Natural killer cell treated with Interleukin-12 subunit alpha and Interleukin-12 subunit beta and Interleukin-15 and Interleukin-18, amount 100 ng/mL, for 72 hours (primary cell): ENCODE results near the gene BAG5. TPM values are rescaled to one million over a fixed set of nuclear protein-coding genes. Genes with fewer than 3 reads are reported as not detected.

Experiments used
- ATAC-seq, 2 donors: fragments of 150-1000 bp; cut with Tn5 transposase in 1 of 2; sonication (Bioruptor Pico), chemical (Tn5 transposase) in 1 of 2; 2 replicates each; pipeline ENCODE4 v1.10.0; 2021
- DNase-seq: peaks from one replicate; pipeline ENCODE4 v3.0.0; 2022; ENCODE audit warnings: low spot score
- H3K27ac Mint-ChIP-seq, 2 donors: 1 replicate in 1 of 2; 2 replicates in 1 of 2; pipeline ENCODE4 v1.8.0; 2022; ENCODE audit warnings: mixed read lengths in 2 of 2, mild to moderate bottlenecking in 1 of 2, moderate library complexity in 1 of 2
- H3K27me3 Mint-ChIP-seq, 2 donors: 1 replicate in 1 of 2; 2 replicates in 1 of 2; pipeline ENCODE4 v1.8.0; 2022; ENCODE audit warnings: mixed read lengths in 2 of 2
- H3K36me3 Mint-ChIP-seq: one replicate; pipeline ENCODE4 v1.8.0; 2022; ENCODE audit warnings: mixed read lengths
- H3K4me1 Mint-ChIP-seq, 2 donors: 1 replicate in 1 of 2; 2 replicates in 1 of 2; pipeline ENCODE4 v1.8.0; 2022; ENCODE audit warnings: low read depth in 2 of 2, mixed read lengths in 2 of 2, mild to moderate bottlenecking in 1 of 2
- H3K4me3 Mint-ChIP-seq: one replicate; pipeline ENCODE4 v1.8.0; 2022; ENCODE audit warnings: mixed read lengths
- H3K9me3 Mint-ChIP-seq: 2 replicates; pipeline ENCODE4 v1.8.0; 2022; ENCODE audit warnings: mixed read lengths
- total RNA-seq, 2 donors: library from RNA; stranded (reverse); gene quantifications; one replicate each; pipeline ENCODE4 v1.2.3, GENCODE V29; 2022

Gene BAG5
- total RNA-seq, 2 donors from 2014 or later, result 27.4 to 29.6 TPM

- H3K36me3 Mint-ChIP-seq, result no peaks in the 10 kb centered on the region
- H3K9me3 Mint-ChIP-seq, result no peaks in the 10 kb centered on the region
- H3K27ac Mint-ChIP-seq, result no peak within 1 kb of the TSS
- ATAC-seq (no peak), DNase-seq (no peak)
- peaks cover 7 to 12% of the 10 kb centered on the region in 2 donors for H3K4me1 Mint-ChIP-seq
- no peak within 1 kb of the TSS for H3K4me3 Mint-ChIP-seq
- H3K27me3 Mint-ChIP-seq, result peaks cover 0 to 6% of the 10 kb centered on the region in 2 donors
These were observed 39.5 kb downstream of the BAG5 start, which contains the start of gene CKB for GRCh38 chr14:103522649-103523574. CKB (minus strand) TSS chr14:103522830; CDS start chr14:103522493, 337 bp downstream.

DNA sequence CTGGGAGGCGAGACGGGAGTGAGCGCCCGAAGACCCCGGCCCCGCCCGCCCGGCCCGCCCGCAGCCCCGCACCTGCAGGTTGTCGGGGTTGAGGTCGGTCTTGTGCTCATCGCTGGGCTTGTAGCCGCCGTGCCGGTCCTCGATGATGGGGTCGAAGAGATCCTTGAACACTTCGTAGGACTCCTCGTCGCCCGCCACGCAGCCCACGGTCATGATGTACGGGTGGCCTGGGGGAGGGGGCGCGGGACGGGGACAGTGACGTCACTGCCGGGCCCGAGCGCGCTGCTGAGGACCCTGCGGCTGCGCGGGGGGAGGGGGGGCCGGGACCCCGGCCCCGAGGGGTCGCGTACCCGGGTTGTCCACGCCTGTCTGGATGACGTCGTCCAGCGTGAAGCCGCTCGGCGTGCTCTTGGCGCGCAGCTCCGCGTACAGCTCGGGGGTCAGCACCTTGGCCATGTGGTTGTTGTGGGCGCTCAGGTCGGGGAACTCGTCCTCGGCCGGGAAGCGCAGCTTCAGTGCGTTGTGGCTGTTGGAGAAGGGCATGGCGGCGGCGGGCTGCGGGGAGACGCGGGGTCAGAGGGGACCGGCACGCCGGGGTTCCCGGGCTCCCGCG, 40.4 kb downstream of the BAG5 start:
- DNase-seq, result peak; percentile 60
- no peak for ATAC-seq
- H3K9me3 Mint-ChIP-seq, result no peaks in the 10 kb centered on the region
- no peaks in the 10 kb centered on the region for H3K36me3 Mint-ChIP-seq
- no peak overlapping the region for H3K4me3 Mint-ChIP-seq
- peaks cover 1 to 7% of the 10 kb centered on the region in 2 donors for H3K4me1 Mint-ChIP-seq
- H3K27me3 Mint-ChIP-seq, result peaks cover 0 to 6% of the 10 kb centered on the region in 2 donors
- no peak overlapping the region for H3K27ac Mint-ChIP-seq

DNA sequence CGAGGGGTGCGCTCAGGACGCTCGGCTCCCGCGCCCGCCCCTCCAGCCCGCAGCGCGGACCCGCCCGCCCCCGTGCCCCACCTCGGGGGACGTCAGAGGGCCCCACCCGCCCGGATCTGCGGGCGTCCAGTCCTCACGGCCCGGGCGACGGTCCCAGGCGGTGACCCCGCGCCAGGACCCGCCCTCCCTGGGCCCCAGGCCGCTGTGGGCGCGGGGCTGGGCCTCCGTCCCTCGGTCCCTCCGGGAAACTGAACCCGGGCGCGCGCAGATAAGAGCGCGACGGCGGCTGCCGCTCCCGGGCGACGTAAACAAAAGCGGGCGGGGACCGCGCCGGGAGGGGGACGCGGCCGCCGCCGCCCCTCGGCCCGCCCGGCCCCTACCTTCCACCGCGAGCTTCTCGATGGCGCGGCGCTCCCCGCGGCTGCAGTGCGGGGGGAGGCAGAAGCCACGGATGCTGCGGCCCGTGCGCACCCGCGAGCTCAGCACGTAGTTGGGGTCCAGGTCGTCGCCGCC, 41.0 kb downstream of the BAG5 start:
- no peak for ATAC-seq
- Mint-ChIP-seq H3K4me1 (peaks cover 0 to 6% of the 10 kb centered on the region in 2 donors), H3K36me3 (no peaks in the 10 kb centered on the region), H3K27me3 (peaks cover 0 to 6% of the 10 kb centered on the region in 2 donors), H3K27ac (no peak overlapping the region), H3K4me3 (peak overlapping the region; percentile 57), H3K9me3 (no peaks in the 10 kb centered on the region)
- peak; percentile 56 for DNase-seq

DNA sequence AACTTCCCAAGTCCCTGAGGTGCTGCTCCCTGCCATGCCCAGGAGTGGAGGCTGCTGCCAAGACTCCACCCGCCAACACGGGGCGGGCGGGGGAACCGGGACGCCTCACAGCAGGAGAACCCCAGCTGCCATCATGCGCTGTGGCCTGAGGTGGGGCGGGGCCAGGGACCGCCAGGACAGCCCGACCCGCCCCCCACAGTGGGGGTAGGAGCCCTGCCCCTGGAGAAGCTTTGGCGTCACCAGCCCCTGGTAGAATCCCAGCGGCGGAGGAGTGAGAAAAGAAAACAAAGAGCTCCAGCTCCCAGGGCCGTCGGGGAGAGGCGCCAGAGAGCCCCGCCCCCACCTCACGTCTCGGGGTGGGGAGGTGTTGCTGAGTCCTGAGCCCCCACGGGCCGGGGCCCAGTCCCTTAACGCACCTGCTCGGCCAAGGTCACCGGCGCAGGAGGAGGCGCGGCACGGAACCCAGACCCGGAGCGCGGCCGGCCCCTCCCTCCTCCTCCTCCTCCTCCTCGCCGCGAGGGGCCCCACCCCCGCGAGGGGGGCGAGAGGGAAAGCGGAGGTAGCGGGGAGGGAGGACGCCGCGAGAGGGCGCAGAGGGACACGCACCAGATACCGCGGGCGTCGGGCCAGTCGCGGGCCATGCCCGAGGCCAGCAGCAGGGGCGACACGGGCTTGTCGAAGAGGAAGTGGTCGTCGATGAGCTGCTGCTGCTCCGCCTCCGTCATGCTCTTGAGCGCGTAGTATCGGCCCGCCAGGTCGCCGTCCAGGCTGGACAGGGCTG, 41.6 kb downstream of the BAG5 start:
- H3K9me3 Mint-ChIP-seq, result no peaks in the 10 kb centered on the region
- H3K27me3 Mint-ChIP-seq, result peaks cover 0 to 6% of the 10 kb centered on the region in 2 donors
- H3K36me3 Mint-ChIP-seq, result no peaks in the 10 kb centered on the region
- peak; percentile 78 for DNase-seq
- ATAC-seq, result peak; percentile 77
- H3K4me1 Mint-ChIP-seq, result peaks cover 0 to 6% of the 10 kb centered on the region in 2 donors
- H3K4me3 Mint-ChIP-seq, result peak overlapping the region; percentile 57
- no peak overlapping the region for H3K27ac Mint-ChIP-seq

DNA sequence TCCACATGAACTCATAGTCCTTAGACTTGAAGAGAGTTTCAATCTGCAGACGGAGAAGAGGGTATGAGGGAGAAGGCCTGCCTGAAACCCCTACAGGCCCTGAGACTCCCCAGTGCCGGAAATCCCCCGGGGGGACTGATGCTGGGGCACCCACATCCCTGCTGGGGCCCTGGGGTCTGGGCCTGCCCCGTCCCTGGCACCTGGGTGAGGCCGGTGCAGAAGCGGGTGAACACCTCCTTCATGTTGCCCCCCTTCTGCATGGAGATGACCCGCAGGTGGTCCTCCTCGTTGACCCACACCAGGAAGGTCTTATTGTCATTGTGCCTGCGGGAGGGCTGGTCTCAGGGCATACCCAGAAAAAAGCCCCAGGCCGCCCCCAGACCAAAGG, 42.2 kb downstream of the BAG5 start:
- Mint-ChIP-seq H3K9me3 (no peaks in the 10 kb centered on the region), H3K36me3 (no peaks in the 10 kb centered on the region), H3K4me1 (peaks cover 0 to 6% of the 10 kb centered on the region in 2 donors), H3K27me3 (peaks cover 0 to 6% of the 10 kb centered on the region in 2 donors), H3K27ac (no peak overlapping the region), H3K4me3 (peak overlapping the region; percentile 57)
- DNase-seq, result peak; percentile 44
- no peak for ATAC-seq

DNA sequence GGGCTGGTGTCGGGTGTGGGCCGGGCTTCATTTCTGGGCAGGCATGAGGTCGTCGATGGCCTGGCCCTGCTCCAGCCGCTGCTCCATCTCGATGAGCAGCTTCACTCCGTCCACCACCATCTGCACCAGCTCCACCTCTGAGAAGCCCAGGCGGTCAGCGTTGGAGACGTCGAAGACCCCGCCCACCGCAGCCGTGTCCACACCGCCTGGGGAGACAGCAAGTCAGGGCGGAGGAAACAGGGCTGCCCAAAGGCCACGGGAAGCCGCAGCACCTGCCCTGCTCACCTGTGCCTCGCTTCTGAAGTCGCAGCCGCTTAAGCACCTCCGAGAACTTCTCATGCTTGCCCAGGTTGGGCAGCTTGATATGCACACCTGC, 42.6 kb downstream of the BAG5 start:
- Mint-ChIP-seq H3K27me3 (peaks cover 0 to 6% of the 10 kb centered on the region in 2 donors), H3K27ac (no peak overlapping the region), H3K4me1 (peaks cover 0 to 6% of the 10 kb centered on the region in 2 donors), H3K36me3 (no peaks in the 10 kb centered on the region), H3K4me3 (peak overlapping the region; percentile 41), H3K9me3 (no peaks in the 10 kb centered on the region)
- peak; percentile 15 for DNase-seq
- no peak for ATAC-seq

DNA sequence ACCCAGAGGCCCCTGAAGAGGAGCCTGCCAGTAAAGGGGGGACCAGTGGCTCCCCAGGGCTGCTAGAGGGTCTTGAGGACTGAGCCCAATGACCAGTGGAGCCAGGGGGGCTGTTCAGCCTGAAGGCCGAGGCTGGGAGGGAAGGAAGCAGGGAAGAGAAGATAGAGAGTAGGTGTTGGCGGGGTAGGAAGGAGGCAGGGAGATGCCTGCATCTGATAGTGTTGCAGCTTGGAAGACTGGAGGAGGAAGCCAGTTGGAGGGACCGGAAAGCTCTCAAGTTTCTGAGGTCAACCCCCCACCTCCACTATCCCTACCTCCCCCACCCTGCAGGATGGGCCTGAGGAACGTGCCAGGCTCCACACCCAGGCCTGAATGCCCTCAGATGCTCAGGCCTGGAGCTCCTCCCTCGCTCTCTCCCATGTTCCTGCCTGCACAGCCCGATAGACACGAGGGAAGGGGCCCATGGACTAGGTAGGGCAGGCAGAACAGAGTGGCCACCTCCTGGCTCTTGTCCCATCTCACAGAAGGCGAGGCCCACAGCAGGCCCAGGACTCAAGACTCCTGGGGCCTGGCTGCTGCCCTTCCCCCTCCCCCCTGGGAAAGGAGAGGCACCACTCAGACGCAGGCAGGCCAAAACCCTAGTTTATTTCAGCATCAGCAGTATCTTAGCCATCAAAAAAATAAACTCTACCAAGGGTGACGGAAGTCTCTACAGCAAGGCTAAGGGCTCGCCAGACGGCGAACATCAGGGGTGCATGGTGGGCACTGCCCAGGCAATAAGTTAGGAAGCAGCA, 43.2 kb downstream of the BAG5 start:
- Mint-ChIP-seq H3K36me3 (no peaks in the 10 kb centered on the region), H3K27me3 (peaks cover 0 to 6% of the 10 kb centered on the region in 2 donors), H3K9me3 (no peaks in the 10 kb centered on the region), H3K4me1 (peaks cover 0 to 6% of the 10 kb centered on the region in 2 donors), H3K27ac (no peak overlapping the region), H3K4me3 (peak overlapping the region; percentile 41)
- ATAC-seq, result no peak
- peak; percentile 10 for DNase-seq

DNA sequence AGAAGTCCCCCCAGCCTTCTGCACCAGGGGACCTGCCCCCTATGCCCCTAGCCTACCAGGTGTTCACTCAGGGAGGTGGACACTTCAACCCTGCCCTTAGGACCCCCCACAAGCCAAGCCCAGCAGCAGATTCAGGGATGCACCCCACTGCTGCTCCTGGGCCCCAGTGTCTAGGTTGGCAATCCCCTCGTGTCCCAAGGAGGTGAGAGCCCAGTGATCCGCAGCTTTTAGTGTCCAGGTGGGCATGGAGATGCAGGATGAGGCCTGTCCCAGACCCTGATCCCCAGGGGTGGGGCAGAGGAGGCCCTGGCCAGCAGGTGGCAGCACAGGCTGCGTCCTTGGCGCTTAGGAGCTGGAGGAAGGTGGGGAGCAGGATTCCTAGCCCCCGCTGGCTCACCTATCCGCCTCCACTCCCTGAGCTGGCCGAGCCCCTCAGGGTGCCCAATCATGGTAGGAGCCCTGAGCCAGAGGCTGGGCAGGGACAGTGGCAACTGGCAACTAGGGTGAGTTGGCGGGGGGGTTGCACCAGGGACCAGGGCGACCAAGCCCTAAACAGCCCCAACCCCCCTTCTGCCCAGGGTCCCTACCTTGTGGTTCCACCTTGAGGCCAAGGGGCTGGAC, 43.9 kb downstream of the BAG5 start:
- ATAC-seq (peak in 1 of 2 donors; percentile 33), DNase-seq (peak; percentile 60)
- H3K36me3 Mint-ChIP-seq, result no peaks in the 10 kb centered on the region

DNA sequence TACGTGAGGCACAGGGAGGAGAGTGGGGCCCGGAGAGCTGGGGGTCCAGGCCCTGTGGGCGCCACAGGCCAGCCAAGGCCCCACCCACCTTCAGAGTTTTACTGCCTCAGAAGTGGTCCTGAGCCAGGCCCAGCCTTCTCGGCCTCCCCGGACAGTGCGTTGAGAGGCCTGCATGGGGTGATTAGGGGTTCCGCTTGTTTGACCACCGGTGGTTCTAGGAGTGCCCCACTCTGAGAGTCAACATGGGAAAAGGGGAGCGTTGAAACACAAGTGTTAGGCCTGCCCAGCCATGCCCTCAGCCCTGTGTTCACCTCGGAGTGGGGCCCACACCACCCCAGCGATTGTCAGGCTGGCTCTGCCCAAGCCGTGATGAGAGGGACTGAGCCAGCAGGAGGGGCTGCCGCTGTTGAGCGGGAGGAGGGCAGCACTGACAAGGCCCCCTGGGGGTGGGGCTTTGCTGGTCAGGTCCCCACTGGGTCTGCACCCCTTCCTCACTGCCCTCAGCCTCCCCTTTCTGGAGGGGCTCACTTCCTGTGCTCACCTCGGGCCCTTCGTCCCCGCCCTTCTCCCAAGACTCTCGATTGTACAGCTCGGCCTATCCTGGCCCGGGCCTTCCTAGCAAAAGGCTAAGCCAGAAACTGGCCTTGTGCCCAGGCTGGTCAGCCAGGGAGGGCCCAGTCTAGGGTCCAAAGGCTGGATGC, 44.6 kb downstream of the BAG5 start:
- Mint-ChIP-seq H3K9me3 (no peaks in the 10 kb centered on the region), H3K4me1 (peaks cover 0 to 6% of the 10 kb centered on the region in 2 donors), H3K4me3 (no peak overlapping the region), H3K27ac (no peak overlapping the region), H3K27me3 (peaks cover 0 to 2% of the 10 kb centered on the region in 2 donors), H3K36me3 (no peaks in the 10 kb centered on the region)
- ATAC-seq (no peak), DNase-seq (peak; percentile 29)

More for the DNA sequence above, 43.9 kb downstream of the BAG5 start:
- Mint-ChIP-seq H3K9me3 (no peaks in the 10 kb centered on the region), H3K4me1 (peaks cover 0 to 6% of the 10 kb centered on the region in 2 donors), H3K27me3 (peaks cover 0 to 3% of the 10 kb centered on the region in 2 donors), H3K4me3 (no peak overlapping the region), H3K27ac (no peak overlapping the region)

- peaks cover 0 to 6% of the 10 kb centered on the region in 2 donors for H3K4me1 Mint-ChIP-seq
- H3K4me3 Mint-ChIP-seq, result no peak overlapping the region
- DNase-seq (peak; percentile 54), ATAC-seq (no peak)
- no peaks in the 10 kb centered on the region for H3K36me3 Mint-ChIP-seq
- H3K27ac Mint-ChIP-seq, result no peak overlapping the region
- peaks cover 0 to 2% of the 10 kb centered on the region in 2 donors for H3K27me3 Mint-ChIP-seq
- H3K9me3 Mint-ChIP-seq, result no peaks in the 10 kb centered on the region
These were observed 45.3 kb downstream of the BAG5 start for GRCh38 chr14:103517174-103517566.

DNA sequence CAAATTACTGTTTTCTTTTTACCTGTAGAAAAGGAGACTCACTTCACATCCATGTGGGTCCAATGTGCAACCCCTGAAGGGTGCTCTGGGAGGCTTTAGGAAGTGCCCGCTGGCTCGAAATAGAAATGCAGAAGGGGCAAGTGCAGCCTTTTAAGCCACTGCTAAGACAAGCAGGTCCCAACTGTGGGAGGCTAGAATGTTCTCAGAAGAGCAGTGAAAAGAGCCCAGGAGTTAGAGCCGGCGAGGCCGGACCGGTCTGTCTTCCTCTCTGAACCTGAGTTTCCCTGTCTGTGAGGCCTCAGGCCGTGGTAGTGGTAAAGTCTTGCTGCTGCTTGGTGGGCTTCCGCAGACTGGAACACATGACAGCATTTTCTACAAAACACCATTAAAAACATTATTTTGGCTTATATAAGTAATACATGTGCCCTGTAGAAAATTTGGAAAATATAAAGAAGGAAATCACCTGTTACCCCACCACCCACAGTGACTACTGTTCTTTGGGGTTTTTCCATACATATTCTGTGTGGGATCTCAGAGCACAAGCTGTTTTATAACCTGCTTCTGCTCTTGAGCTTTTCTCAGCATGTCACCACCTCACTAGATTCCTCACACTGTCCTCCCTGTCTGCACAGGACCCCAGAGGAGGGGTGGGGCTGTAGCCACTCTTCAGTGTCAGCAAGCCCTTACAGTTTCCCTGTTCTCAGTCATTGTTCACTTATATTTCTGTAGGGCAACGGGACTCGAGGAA, 45.9 kb downstream of the BAG5 start:
- H3K27ac Mint-ChIP-seq, result no peak overlapping the region
- ATAC-seq (no peak), DNase-seq (peak; percentile 8)
- no peak overlapping the region for H3K4me3 Mint-ChIP-seq
- no peaks in the 10 kb centered on the region for H3K36me3 Mint-ChIP-seq
- H3K4me1 Mint-ChIP-seq, result peaks cover 0 to 6% of the 10 kb centered on the region in 2 donors
- H3K9me3 Mint-ChIP-seq, result no peaks in the 10 kb centered on the region
- H3K27me3 Mint-ChIP-seq, result peaks cover 0 to 2% of the 10 kb centered on the region in 2 donors
